GM19193 (cell line): Measurements from ENCODE around the gene PLCB1.

Experiments
- POLR2A ChIP-seq: IDR thresholded peaks from 4 replicates; pipeline ENCODE4 v1.6.1; 2011; ENCODE audit not compliant: insufficient read depth, insufficient read length; ENCODE audit errors: extremely low read depth

Gene PLCB1

DNA sequence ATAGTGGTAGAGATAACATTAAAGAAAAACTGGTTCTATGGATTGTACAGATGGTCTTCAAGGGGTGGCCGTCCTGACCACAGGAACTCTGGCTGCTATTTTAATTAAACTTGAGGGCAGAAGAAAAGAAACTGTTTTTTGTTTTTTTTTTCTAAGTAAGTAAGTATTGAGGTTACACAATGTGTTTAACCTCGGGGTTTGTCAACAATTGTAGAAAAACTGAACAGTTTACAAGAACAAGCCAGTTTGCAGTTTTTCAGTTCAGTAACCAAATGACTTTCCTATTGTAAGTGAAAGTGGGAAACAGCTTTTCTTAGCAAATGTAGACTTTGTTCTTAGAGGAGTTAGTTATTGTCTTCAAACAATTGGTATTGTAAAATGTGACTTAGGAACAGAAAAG is 77.0 kb downstream of the PLCB1 start:
- TF ChIP-seq POLR2A = no peak

DNA sequence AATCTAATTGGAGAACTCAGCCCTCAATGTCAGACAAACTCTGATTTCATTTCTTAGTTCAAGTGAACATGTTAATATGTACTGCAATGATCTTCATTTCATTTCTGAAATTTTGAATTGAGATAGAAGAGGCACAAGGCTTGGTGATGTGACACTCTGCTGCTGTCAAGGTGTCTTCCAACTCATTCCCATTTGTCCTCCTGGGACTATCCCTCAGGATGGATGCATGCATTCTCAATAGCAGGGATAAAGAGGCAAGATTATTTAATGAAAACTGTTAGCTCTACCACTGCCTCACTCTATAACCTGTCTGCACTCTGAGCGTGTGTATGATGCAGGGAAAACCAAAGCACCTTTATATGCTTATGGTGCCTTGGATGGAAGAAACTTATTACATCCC is 78.7 kb downstream of the PLCB1 start:
- no peak for TF ChIP-seq POLR2A

DNA sequence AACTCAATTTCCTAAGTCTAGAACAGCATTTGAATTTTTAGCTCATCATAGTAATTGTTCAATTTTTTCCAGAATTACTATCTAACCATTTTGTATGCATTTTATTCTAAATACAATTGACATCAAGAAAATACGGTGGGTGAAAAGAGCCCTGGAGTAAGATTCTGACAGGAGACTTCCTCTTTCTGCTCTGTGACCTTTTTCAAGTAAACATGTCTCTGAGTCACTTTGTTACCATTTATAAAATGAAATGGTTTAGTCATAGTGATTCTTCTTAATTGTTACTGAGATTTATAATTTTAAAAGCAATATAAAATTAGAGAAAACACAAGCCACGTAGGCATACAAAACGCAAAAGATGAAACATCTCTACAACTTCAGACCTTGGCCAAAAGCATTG is 80.2 kb downstream of the PLCB1 start:
- no peak for TF ChIP-seq POLR2A

DNA sequence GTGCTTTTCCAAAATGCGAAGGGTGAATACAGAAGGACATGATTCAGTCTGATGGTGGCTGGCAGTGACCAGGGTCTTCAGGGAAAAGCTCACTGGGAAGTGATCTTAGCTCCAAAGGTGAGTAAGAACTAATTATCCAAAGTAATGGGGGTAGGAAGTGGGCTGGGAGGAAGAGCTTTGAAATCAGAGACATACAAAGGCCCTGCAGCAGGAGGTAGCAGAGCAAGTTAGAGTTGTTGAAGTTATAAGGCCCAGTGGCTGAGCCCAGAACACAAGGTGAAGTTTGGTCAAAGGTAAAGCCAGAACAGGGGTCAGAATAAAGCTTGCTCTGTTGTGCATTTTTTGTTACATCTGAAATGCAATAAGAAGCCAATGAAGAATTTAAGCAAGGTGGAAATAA is 81.2 kb downstream of the PLCB1 start:
- no peak for TF ChIP-seq POLR2A

DNA sequence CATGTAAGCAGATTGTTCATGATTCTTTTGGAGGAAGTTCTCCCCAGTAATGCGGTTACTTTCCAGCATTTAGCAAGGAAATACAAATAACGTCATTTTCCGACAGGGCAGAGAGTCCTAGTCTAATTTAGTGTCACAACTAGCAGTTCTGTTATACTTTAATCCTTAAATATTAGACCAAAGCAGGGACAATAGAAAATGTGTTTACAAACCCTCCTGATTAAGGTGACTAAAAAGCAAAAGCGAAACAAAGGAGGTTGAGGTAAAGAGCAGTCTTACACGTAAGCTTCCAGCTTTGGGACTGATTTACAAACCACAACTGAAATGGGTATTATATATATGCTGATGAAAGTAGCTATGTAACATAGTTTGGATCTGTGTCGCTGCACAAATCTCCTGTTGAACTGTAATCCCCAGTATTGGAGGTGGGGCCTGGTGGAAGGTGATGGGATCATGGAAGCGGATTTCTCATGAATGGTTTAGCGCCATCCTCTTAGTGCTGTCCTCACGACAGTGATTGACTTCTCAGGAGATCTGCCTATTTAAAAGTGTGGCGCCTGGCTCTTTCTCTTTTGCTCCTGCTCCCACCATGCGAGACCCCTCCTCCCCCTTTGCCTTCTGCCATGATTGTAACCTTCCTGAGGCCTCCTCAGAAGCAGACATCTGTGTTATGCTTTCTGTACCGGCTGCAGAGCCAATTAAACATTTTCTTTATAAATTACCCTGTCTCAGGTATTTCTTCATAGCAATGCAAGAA is 81.9 kb downstream of the PLCB1 start:
- no peak for TF ChIP-seq POLR2A

DNA sequence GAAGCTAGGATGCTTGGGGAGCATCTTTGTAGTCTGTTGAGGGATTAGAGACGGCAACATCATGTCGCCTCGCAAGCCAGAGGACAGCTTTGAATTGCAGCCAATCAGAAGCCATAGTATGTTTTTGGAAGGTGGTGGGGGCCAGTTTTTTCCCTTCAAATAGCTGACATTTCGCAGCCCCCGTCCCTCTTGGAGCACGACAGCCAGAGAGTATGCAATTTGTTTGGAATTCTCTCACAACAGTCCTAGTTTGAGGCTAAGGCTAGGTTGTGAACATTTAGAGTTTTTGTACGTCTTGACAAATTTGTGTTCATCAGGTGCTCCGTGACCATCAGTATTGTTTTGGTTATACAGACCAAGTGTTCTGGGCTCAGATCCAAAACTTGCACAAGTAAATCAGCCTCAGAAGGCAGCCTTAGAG is 83.3 kb downstream of the PLCB1 start:
- TF ChIP-seq POLR2A = no peak

- TF ChIP-seq POLR2A = no peak
Measured at GRCh38 chr20:8216375-8217200, 84.5 kb downstream of the PLCB1 start.

DNA sequence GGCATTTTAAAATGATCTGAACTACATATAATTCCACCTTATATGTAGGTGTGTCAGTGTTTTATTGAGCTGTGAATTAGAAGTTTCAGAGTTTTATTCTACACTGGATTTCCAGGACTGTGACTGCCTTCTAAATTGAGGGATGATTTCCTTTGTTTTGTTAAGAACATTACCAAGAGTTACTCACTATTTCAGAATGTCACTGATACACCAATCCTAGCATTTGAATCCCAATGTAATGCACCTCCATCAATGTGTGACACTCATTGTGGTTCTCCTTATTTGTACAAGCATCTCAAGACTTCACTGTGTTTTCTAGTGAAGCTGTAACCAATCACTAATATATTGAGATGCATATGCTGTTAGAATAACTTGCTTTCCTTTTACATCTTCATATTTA is 86.8 kb downstream of the PLCB1 start:
- no peak for TF ChIP-seq POLR2A

DNA sequence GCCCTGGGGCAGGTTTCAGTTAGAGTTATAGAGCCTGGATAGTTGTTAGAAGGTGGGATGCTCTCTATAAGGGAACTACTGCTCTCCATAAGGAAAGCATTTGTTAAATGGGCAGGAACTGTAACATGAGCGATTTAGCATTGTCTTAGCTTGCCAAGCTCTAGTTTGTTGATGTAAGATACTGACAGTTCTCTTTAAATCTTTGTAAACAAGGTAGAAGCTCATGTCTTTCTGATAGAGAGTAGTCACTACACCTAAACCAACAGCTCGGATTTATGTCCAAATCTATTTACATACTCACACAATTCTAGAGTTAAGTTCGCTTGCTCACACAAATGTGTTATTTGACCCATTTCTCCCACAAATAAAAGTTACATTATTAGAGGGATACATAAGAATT is 87.3 kb downstream of the PLCB1 start:
- no peak for TF ChIP-seq POLR2A

DNA sequence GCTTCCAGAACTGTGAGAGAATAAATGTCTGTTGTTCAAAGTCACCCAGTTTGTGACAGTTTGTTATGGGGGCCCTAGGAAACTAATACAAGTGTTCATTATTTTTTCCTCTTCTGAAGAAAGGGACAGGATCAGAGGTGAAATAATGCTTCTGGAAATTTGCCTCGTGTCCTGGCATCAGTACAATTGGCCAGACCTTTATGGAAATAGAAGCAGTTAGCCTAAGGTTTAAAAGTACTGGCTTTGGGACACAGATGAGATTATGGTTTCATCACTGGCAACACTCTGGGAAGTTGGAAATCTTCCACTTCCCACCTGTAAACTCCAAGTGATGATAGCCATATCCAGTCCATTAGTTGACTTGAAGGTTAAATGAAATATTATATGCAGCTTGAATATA is 88.7 kb downstream of the PLCB1 start:
- TF ChIP-seq POLR2A = no peak

DNA sequence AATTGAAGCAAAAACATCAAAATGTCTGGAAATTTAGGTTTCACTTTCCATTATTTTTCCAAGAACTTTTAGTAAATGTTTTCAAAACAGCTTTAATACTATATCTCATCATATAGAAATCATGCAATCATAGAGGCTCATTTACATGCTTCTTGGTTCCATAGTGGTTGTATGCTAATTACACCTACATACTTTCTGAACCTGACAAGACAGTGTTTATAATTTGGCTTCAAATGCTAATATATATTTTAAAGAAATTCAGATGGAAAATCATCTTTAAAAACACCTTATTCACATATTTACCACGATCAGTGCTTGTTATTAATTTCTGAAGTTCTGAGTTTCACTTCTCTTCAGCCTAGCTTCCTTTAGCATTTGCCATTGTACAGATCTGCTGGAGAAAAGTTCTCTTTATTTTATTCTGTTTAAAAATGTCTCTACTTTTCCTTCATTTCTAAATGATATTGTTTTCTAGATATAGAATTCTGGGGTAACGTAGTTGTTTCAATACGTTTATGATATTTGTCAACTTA is 89.9 kb downstream of the PLCB1 start:
- no peak for TF ChIP-seq POLR2A

- no peak for TF ChIP-seq POLR2A
Measured at GRCh38 chr20:8223091-8223870, 91.2 kb downstream of the PLCB1 start.

- TF ChIP-seq POLR2A = no peak
Measured at GRCh38 chr20:8225658-8226057, 93.6 kb downstream of the PLCB1 start.

- TF ChIP-seq POLR2A = no peak
Measured at GRCh38 chr20:8226106-8226505, 94.0 kb downstream of the PLCB1 start.

GRCh38 chr20:8227293-8227692 is 95.2 kb downstream of the PLCB1 start:
- TF ChIP-seq POLR2A = no peak
